Brain microvascular endothelial cell (primary cell): ENCODE results near the gene LIN9.
"Not testable (repeated sequence)": the region's sequence is repeated elsewhere in the genome, so short reads cannot be mapped to it uniquely, and the experiment has no call there.

Source experiments
- DNase-seq: peaks from one replicate; pipeline ENCODE4 v3.0.0-alpha.2; 2020
- H3K27ac ChIP-seq: fragments of 250-450 bp; sonication (Bioruptor Pico); 2 replicates; pipeline ENCODE4 v1.5.1; 2020; ENCODE audit warnings: mild to moderate bottlenecking, moderate library complexity
- H3K27me3 ChIP-seq: fragments of 250-450 bp; sonication (Bioruptor Pico); replicated peaks from 2 replicates; pipeline ENCODE4 v1.5.1; 2020; ENCODE audit warnings: mild to moderate bottlenecking
- H3K36me3 ChIP-seq: fragments of 250-450 bp; sonication (Bioruptor Pico); replicated peaks from 2 replicates; pipeline ENCODE4 v1.5.1; 2020; ENCODE audit warnings: mild to moderate bottlenecking
- H3K4me3 ChIP-seq: 2 replicates; pipeline ENCODE4 v1.5.1; 2011; ENCODE audit warnings: low read depth, mild to moderate bottlenecking, control low read depth, low read length, moderate library complexity
- in situ Hi-C: cut with HindIII; loops from 2 replicates; pipeline ENCODE4 v1.10.0; 2017; ENCODE audit warnings: low sequenced_read_pairs, low pct_ligation_motif_present
- TF ChIP-seq, protein P1 (sequence below): IDR thresholded peaks from 2 replicates; pipeline ENCODE4 v1.5.1; 2011; ENCODE audit warnings: low read depth, mild to moderate bottlenecking, moderate library complexity, low read length, control low read depth, inconsistent platforms; ENCODE audit errors: missing control alignments

LIN9 gene

GRCh38 chr1:226204198-226204597 lies 104.8 kb downstream of the LIN9 start:
- in situ Hi-C loops, result no loop called here
- TF ChIP-seq, protein P1, sequence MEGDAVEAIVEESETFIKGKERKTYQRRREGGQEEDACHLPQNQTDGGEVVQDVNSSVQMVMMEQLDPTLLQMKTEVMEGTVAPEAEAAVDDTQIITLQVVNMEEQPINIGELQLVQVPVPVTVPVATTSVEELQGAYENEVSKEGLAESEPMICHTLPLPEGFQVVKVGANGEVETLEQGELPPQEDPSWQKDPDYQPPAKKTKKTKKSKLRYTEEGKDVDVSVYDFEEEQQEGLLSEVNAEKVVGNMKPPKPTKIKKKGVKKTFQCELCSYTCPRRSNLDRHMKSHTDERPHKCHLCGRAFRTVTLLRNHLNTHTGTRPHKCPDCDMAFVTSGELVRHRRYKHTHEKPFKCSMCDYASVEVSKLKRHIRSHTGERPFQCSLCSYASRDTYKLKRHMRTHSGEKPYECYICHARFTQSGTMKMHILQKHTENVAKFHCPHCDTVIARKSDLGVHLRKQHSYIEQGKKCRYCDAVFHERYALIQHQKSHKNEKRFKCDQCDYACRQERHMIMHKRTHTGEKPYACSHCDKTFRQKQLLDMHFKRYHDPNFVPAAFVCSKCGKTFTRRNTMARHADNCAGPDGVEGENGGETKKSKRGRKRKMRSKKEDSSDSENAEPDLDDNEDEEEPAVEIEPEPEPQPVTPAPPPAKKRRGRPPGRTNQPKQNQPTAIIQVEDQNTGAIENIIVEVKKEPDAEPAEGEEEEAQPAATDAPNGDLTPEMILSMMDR, result no peak
- no peak overlapping the region for H3K27ac ChIP-seq

DNA sequence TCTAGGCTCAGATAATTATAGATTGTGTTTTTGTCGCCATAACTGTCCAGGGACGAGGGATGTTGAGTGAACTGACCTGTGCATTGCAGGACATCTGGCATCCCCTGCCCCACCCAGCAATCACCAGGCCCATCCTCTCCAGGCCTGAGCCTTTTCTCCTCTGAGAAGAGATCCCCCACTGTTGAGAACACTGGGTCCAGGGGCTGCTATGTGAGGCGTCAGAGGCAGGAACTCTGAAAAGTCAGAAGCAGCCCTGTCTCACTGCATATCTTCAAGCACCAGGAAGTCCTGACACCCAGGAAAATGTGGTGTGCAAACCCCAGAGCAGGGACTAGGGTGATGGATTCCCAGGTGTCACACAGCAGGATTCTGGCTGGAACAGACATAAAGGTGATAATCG lies 105.3 kb downstream of the LIN9 start:
- Histone ChIP-seq H3K36me3 (no peaks in the 10 kb centered on the region), H3K27ac (no peak overlapping the region), H3K4me3 (no peak overlapping the region), H3K27me3 (no peaks in the 10 kb centered on the region)
- DNase-seq, result no peak
- in situ Hi-C loops, result no loop called here
- TF ChIP-seq, protein P1, result no peak

More at GRCh38 chr1:226204198-226204597, 104.8 kb downstream of the LIN9 start:
- H3K36me3 ChIP-seq, result no peaks in the 10 kb centered on the region
- H3K4me3 ChIP-seq, result no peak overlapping the region
- no peaks in the 10 kb centered on the region for H3K27me3 ChIP-seq
- DNase-seq, result no peak

GRCh38 chr1:226203240-226203639 lies 105.7 kb downstream of the LIN9 start:
- TF ChIP-seq, protein P1, result no peak
- H3K27me3 ChIP-seq, result no peaks in the 10 kb centered on the region
- no peaks in the 10 kb centered on the region for H3K36me3 ChIP-seq
- no peak overlapping the region for H3K4me3 ChIP-seq
- in situ Hi-C loops, result no loop called here
- DNase-seq, result no peak
- no peak overlapping the region for H3K27ac ChIP-seq

- H3K4me3 ChIP-seq, H3K27ac ChIP-seq, H3K36me3 ChIP-seq, in situ Hi-C loops, DNase-seq, H3K27me3 ChIP-seq: not testable (repeated sequence)
Measured at GRCh38 chr1:226202666-226203065, 106.3 kb downstream of the LIN9 start.

GRCh38 chr1:226202246-226202645 lies 106.7 kb downstream of the LIN9 start:
- DNase-seq, result no peak
- in situ Hi-C loops, result no loop called here
- Histone ChIP-seq H3K36me3 (no peaks in the 10 kb centered on the region), H3K4me3 (no peak overlapping the region), H3K27me3 (no peaks in the 10 kb centered on the region), H3K27ac (no peak overlapping the region)
- TF ChIP-seq, protein P1, result no peak

- in situ Hi-C loops, result no loop called here
- no peak for DNase-seq
- no peaks in the 10 kb centered on the region for H3K27me3 ChIP-seq
- TF ChIP-seq, protein P1, result peak; percentile 67
- H3K4me3 ChIP-seq, result no peak overlapping the region
- no peaks in the 10 kb centered on the region for H3K36me3 ChIP-seq
- no peak overlapping the region for H3K27ac ChIP-seq
Measured at GRCh38 chr1:226201029-226201593, 107.9 kb downstream of the LIN9 start.
